H7 (cell line): ENCODE results near the gene HRG. TPM values are rescaled to one million over a fixed set of nuclear protein-coding genes. Genes with fewer than 3 reads are reported as not detected.
"Not testable (repeated sequence)": the region's sequence is repeated elsewhere in the genome, so short reads cannot be mapped to it uniquely, and the experiment has no call there.

Experiments
- DNase-seq: peaks from one replicate; pipeline ENCODE4 v3.0.0; 2012
- H3K27me3 ChIP-seq: 2 replicates; pipeline ENCODE4 v1.6.0; 2011; ENCODE audit warnings: mild to moderate bottlenecking, low read length; ENCODE audit not compliant: control insufficient read depth, insufficient read depth
- H3K36me3 ChIP-seq: replicated peaks from 2 replicates; pipeline ENCODE4 v1.5.1; 2011; ENCODE audit warnings: low read length; ENCODE audit not compliant: control insufficient read depth, insufficient read depth
- H3K4me3 ChIP-seq: 2 replicates; pipeline ENCODE4 v1.5.1; 2011; ENCODE audit warnings: low read depth, mild to moderate bottlenecking, control low read depth, low read length, moderate library complexity; ENCODE audit not compliant: insufficient read depth
- total RNA-seq: library from RNA; depleted of rRNA; stranded (reverse); fragments of >200 nt; shearing (Covaris generic); gene quantifications from 2 replicates; pipeline ENCODE4 v1.2.3, GENCODE V29; 2014

The HRG gene
- total RNA-seq, 1 experiment from 2014 or later, result 0.14 TPM

DNA sequence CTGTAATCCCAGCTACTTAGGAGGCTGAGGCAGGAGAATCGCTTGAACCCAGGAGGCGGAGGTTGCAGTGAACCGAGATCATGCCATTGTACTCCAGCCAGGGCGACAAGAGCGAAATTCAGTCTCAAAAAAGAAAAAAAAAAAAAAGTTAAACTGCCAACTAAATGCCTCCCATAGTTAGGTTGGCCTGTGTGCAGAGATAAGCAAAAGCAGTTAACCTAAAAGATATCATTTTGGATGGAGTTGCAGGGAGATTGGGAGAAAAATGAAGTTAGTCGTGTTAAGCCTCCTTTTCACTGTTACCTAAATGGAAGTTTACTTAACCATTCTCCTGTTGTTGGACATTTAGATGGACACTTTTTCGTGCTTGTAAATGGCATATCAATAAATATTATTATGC is 37.1 kb upstream of the HRG start:
- DNase-seq, result no peak

DNA sequence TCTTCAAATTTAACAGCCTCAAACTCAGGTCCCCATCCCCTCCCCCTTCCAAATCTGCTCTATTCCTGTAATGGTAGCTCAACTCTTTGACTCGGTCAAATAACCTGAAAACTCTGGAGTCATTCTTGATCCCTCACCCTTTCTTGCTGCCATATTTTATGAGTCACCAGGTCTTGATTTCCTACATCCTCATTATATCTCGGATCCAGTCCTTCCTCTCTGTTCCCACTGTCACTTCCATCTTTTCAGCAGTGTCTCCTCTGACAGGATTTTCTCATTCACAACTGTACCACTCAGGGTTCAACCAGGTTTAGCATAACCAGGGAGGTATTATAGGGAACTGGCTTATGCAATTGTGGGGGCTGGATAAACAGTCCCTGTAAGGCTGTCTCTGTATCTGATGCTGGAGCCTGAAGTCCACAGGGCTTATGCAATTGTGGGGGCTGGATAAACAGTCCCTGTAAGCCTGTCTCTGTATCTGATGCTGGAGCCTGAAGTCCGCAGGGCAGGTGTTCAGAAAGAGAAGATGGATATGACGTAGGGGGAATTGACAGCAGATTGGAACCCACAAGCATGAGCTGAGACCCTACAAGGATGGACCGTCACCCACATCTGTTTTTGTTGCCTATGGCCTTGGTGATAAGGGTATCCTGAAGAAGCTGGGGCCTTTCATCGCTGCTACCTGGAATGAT is 34.7 kb upstream of the HRG start:
- no peaks in the 10 kb centered on the region for H3K27me3 ChIP-seq
- no peak overlapping the region for H3K4me3 ChIP-seq
- H3K36me3 ChIP-seq, result no peaks in the 10 kb centered on the region
- no peak for DNase-seq

More for the DNA sequence above, 37.1 kb upstream of the HRG start:
- Histone ChIP-seq H3K27me3 (no peaks in the 10 kb centered on the region), H3K4me3 (no peak overlapping the region), H3K36me3 (no peaks in the 10 kb centered on the region)

DNA sequence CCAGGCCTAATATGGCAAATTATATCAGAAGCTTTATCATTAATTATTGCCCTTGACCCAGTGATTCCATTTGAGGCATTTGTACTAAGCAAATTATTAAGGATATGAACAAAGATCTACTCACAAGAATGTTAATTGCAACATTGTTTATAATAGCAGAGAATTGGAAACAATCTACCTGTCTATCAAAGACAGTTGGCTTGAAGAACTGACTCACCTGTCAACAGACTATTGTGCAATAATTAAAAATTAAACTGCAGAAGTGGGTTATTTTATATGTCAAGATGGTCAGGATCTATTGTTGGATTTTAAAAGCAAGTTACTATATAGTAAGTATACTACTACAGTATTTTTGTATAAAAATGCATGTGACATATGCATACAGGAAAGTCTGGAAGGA is 32.3 kb upstream of the HRG start:
- no peak overlapping the region for H3K4me3 ChIP-seq
- no peaks in the 10 kb centered on the region for H3K36me3 ChIP-seq
- no peak for DNase-seq
- H3K27me3 ChIP-seq, result no peaks in the 10 kb centered on the region

DNA sequence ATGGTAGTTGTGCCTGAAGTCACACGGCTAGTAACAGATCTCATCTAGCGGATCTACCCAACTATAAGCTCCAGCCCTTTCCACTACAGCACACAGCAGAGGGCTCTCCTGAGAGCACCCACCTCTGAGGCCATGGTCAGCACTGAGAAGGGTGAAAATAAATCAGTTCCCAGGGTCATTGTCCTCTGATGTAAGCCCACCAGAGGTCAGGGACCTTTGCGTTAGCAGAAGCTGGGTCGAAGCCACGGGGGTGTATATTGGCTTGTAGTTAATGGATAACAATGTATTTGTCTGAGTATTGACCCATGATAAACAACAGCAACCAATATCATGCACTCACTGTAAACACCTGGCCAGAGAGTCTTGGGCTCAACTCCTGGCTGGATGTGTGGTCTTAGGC is 31.6 kb upstream of the HRG start:
- not testable (repeated sequence) for H3K27me3 ChIP-seq, H3K4me3 ChIP-seq, H3K36me3 ChIP-seq, DNase-seq

DNA sequence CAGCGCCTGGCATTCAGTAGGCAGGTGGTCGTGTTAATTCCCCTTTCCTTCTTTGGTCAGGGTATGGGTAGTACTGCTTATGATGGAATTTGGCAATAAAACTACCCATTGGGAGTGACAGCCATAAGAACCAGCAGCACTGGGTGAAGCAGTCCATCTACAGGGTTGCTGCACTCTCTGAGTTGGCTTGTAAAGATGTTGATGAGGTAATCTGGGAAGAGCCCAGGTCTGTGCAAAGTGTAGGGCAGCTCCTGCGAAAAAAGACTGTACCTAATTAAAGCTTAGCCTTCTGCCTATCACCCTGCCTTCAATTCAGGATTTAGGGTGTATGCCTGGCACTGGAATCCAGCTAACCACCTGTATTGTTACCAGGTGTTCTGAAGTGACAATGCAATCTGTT is 30.3 kb upstream of the HRG start:
- H3K4me3 ChIP-seq, result no peak overlapping the region
- H3K36me3 ChIP-seq, result no peaks in the 10 kb centered on the region
- no peaks in the 10 kb centered on the region for H3K27me3 ChIP-seq
- DNase-seq, result no peak

DNA sequence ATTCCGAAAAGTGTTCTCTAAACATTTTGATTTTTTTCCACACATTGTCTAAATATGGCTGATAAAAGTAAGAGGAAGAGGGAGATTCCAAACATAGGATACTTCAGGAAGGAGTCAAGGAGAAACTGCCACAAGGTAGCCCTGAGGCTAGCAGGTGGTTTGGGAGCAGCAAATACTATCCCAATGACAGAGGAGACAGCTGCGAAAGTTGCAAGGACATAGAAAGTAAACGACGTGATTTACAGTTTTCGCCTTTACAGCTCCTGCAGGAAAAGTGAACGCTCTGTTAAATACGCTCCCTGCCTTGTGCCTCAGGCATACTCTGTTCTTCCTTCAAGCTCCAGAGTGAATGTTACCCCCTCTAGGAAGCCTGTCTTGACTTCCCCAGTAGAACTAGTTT is 29.3 kb upstream of the HRG start:
- DNase-seq, result no peak
- Histone ChIP-seq H3K27me3 (no peaks in the 10 kb centered on the region), H3K4me3 (no peak overlapping the region), H3K36me3 (no peaks in the 10 kb centered on the region)

DNA sequence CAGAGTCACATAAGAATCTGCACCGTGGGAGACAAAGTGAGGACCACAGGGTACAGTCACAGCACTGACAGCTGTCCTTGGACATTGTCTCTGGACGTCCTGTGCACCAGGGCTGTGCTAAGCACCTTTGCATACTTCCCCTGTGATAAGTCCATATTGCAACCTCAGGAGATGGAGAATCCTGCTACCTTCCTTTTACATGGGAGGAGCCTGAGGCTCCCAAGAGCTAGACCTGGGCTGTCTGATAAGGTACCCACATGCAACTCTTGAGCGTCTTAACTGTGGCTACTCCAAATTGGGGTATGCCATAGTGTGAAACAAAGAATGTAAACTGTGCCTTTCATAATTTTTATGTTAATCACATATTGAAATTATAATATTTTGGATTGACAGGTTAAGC is 28.1 kb upstream of the HRG start:
- no peak overlapping the region for H3K4me3 ChIP-seq
- H3K36me3 ChIP-seq, result no peaks in the 10 kb centered on the region
- DNase-seq, result no peak
- no peaks in the 10 kb centered on the region; the same call in 1 of the 2 replicates for H3K27me3 ChIP-seq

DNA sequence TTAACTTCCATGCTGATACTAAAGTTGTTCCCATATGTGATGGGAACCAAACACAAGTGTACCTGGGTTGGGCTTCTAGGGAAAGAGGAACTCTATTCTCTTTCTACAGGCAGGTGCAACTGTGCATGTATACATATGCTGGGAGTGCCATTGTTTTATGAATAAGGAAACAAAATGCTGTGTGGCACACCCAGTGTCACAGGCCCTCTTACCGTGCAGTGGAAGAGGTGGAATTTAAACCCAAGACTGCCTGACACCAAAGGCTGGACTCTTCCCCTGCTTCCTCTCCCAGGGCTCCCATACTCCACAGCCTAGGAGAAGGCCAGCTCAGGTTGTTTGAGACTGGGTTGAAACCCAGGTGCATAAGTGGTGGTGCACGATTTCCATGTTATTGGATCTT is 27.6 kb upstream of the HRG start:
- no peak for DNase-seq
- Histone ChIP-seq H3K36me3 (no peaks in the 10 kb centered on the region), H3K4me3 (no peak overlapping the region), H3K27me3 (no peaks in the 10 kb centered on the region; the same call in 1 of the 2 replicates)

DNA sequence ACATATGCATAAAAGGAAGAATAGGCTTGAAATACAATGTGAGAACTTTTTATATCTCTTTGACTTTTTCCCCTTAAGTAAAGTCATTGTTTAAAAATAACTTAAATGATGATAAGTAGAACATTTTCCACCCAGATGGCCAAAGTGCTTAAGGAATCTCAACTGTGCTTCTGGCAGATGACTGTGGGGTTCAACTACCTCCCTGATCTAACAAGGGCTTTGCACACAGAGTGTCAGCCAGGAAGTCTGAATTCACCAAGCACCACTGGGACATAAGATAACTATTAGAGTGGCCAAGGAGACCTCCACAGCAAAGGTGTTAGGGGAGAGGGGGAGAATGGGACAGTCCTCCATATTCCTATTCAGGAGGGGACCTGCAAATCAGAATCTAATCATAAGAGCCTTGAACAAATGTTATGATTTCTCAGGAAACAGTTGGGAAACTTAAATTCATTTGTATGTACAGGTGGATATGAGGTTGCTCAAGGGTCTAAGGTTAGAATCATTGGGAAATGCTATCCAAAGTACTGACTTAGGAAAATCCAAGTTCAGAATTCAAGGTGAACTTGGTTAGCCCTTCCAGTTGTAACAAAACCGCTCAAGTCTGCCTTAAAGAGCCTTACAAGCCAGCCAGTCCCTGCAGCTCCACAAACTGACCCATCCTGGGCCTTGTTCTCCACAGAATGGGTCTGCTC is 25.9 kb upstream of the HRG start, which contains the start of gene FETUB:
Gene FETUB, plus strand, starts transcription at position 622 of the 695 bp plus-strand sequence. Its CDS starts 62 bp downstream, at position 684.
- H3K27me3 ChIP-seq, result no peaks in the 10 kb centered on the region; the same call in 1 of the 2 replicates
- H3K4me3 ChIP-seq, result no peak within 1 kb of the TSS
- DNase-seq, result no peak
- no peaks in the 10 kb centered on the region for H3K36me3 ChIP-seq

DNA sequence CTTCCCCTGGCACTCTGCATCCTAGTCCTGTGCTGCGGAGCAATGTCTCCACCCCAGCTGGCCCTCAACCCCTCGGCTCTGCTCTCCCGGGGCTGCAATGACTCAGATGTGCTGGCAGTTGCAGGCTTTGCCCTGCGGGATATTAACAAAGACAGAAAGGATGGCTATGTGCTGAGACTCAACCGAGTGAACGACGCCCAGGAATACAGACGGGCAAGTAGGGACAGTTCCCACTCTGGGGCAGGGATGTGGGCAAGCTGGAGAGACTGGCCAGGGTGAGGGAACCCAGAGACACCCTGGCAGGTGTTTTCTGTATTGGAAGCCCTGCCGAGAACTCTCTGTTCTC is 25.4 kb upstream of the HRG start:
- no peak for DNase-seq
- H3K27me3 ChIP-seq, result no peaks in the 10 kb centered on the region; the same call in 1 of the 2 replicates
- no peak overlapping the region for H3K4me3 ChIP-seq
- no peaks in the 10 kb centered on the region for H3K36me3 ChIP-seq

DNA sequence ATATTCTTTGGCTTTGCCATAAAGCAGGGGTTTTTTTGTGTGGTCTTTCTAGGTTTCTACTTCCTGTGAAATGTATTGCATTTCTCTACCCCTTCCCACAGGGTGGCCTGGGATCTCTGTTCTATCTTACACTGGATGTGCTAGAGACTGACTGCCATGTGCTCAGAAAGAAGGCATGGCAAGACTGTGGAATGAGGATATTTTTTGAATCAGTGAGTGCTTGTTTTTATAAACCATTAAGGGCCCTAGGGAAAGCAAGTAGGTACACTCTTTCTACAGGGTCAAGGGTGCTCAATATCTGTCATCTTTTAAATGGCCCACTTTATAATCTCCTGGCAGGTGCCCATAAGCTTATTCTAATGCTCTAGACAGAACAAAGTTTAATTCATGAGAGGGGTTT is 24.9 kb upstream of the HRG start:
- DNase-seq, result no peak
- no peak overlapping the region for H3K4me3 ChIP-seq
- no peaks in the 10 kb centered on the region for H3K36me3 ChIP-seq
- H3K27me3 ChIP-seq, result no peaks in the 10 kb centered on the region; the same call in 1 of the 2 replicates

DNA sequence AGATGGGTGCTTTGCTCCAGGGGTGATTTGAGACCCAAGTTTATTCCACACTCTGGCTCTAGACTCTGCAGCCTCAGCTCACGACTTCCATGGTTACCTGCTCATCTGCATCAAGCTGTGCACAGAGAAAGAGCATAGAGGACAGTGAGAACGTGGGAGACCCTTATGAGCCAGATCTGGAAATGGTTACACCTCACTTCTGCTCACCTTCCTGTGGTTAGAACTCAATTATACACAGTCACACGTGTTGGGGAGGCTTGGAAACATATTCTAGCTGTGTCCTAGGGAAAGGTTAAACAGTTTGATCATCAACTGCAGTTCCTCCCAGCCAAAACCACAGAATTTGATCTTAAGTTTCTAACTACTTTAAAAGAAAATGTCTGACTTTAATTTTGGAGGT is 23.8 kb upstream of the HRG start:
- Histone ChIP-seq H3K36me3 (no peaks in the 10 kb centered on the region), H3K27me3 (no peaks in the 10 kb centered on the region; the same call in 1 of the 2 replicates), H3K4me3 (no peak overlapping the region)
- no peak for DNase-seq

DNA sequence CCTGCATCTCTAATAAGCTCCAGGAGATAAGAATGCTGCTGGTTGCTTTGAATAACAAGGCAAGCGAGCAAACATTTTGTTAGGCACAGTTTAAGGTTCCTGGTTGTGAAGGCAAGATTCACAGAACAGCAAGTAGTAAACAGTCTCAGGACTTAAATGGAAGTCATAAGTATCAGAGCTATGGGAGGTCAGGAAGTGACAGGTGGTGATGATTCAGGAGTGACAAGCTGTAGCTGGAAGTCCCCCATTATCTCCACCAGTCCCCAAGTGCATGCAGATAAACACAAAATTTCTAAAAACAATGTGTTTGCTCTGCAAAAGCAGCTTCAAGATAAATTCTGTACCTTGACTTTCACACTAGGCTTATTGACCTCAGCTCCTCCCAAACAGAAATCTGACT is 22.3 kb upstream of the HRG start:
- Histone ChIP-seq H3K36me3 (no peaks in the 10 kb centered on the region), H3K27me3 (no peaks in the 10 kb centered on the region; the same call in 1 of the 2 replicates), H3K4me3 (no peak overlapping the region)
- no peak for DNase-seq

DNA sequence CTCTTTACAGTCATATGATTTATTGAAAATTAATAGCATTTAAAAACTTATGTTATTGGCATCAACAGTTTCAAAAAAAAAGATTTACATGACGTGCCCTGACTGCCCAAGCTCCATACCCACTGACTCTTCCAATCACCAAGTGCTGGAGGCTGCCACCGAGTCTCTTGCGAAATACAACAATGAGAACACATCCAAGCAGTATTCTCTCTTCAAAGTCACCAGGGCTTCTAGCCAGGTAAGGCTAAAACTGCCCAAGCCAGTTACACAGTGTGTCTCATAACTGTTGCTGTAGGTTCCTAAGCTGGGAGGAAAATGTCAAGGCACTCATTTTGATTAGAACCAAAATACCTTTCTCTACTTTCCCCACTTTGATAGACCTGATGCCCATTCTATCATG is 21.1 kb upstream of the HRG start:
- H3K36me3 ChIP-seq, result no peaks in the 10 kb centered on the region
- H3K27me3 ChIP-seq, result no peaks in the 10 kb centered on the region; the same call in 1 of the 2 replicates
- H3K4me3 ChIP-seq, result no peak overlapping the region
- no peak for DNase-seq

DNA sequence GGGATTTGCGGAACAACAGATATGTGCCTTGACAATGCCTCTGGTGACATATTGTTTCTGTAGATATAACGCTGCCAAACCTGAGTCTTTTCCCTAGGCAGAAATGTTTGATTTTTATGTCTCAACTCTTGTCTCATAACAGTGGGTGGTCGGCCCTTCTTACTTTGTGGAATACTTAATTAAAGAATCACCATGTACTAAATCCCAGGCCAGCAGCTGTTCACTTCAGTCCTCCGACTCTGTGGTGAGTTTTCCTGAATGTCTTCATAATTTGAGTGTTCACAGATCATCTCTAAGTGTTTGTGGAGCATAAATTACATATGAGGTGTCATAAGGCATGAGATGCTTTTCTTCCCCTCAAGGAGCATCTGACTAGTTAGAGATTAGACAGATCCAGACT is 19.7 kb upstream of the HRG start:
- H3K4me3 ChIP-seq, result no peak overlapping the region
- no peak for DNase-seq
- H3K36me3 ChIP-seq, result no peaks in the 10 kb centered on the region
- no peaks in the 10 kb centered on the region; the same call in 1 of the 2 replicates for H3K27me3 ChIP-seq
